ENCODE data around the gene FRMD4A.

Gene FRMD4A

GRCh38 chr10:14039968-14040668 is 290.6 kb downstream of the FRMD4A start:
- DNase-seq = no peak

- DNase-seq = no peak
These were observed 294.5 kb downstream of the FRMD4A start for GRCh38 chr10:14036233-14036632.

GRCh38 chr10:14035506-14035905 is 295.2 kb downstream of the FRMD4A start:
- DNase-seq = no peak

DNA sequence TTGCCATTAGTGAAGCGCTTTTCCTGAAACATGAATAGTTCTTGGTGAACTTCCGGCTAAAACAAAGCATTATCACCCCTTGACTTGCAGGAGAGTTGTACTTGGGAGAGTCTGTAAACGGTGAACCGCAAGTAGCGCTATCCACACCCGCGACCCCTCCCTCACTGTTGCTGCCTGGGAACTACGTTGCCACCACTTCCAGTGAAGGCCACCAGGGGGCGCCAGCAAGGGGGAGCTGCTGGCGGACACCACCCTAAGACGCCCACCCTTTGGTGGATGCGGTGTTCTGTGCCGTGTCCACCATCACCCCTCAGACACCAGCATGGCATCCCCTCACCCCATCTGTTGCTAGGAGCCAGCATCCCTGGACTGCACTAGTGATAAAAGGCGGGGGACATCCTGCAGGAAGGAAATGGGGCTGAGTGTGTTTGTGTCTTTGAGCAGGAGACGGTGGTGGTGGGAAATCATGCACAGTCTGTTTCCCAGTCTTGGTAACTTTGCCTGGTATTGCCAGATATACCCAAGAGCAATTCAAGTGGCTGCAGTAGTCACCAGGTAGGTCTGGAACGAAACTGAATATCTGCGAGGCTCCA is 298.2 kb downstream of the FRMD4A start:
- peak; percentile 64 for DNase-seq

- DNase-seq = no peak
These were observed 304.4 kb downstream of the FRMD4A start for GRCh38 chr10:14026325-14026724.

DNA sequence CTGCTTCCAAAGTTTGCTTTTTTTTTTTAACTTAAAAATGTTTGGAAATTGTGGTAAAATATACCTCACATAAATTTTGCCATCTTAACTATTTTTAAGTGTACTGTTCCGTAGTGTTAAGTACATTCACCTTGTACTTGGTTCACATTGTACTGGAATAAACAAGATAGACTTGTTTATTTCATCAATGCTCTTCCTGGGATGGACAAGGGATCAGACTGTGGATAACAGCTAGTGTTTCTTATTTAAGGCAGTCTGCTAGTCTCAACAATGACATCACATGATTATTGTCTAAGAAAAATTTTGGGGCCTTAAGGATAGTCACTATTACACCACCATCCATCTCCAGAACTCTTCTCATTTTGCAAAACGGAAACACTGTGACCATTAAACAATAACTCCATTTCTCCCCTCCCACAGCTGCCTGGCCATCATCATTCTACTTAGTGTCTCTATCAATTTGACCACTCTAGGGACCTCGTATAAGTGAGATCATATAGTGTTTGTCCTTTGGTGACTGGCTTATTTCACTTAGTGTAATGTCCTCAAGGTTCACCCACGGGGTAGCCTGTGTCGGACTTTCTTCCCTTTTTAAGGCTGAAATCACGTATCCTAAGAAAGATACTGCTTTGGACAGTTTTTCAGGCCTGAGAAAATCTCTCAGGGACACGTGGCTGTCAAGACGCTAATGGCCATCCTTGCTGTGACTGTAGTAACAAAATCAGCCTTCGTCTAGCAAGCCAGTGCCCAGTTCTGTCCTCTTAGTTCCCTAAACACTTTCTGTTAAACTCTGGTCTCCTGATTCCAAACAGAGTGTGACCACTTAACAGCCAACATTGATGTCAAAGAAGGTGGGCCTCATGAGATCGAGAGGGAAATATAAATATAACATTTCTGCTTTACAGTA is 305.2 kb downstream of the FRMD4A start:
- no peak for DNase-seq

DNA sequence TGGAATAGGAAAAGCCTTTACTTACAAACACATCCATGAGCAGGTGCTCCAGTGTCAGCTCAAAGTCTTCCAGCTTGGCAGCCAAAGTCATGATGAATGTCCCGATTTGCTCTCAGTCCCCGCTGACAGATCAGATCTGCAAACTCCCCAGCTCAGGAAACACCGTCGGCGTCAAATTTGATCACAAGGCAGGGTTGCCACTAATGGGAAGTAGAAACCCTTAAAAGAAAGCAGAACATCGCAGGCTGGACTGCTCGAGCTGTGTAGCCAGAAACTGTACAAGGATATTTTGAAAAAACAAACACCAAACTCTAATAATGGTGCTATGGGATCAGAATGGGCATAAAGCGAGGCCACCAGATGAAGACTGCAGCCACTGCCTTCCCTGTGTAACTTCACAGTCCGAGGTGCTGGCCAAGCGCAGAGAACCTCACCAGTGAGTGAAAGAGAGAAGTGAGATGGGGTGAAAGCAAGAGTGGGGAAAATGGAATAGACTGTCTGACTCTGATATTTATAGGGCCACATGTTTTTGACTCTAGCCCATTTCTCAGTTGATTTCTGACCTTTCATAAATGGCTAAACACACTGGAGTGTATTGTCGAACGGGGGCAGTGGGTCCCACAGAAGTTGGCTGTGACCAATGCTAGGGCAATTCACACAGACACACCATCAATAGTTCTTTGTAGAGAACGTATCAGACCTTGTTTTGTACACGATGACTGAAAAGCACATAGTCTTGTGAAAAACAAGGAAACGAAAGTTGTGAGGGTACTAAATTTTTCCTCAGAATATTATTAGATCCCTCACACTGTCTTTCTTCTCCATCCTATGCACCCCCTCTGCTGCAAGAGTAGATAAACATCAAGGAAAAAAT is 306.2 kb downstream of the FRMD4A start:
- DNase-seq = no peak

- no peak for DNase-seq
These were observed 306.9 kb downstream of the FRMD4A start for GRCh38 chr10:14023673-14024328.

GRCh38 chr10:14022954-14023672 is 307.6 kb downstream of the FRMD4A start:
- DNase-seq = no peak

DNA sequence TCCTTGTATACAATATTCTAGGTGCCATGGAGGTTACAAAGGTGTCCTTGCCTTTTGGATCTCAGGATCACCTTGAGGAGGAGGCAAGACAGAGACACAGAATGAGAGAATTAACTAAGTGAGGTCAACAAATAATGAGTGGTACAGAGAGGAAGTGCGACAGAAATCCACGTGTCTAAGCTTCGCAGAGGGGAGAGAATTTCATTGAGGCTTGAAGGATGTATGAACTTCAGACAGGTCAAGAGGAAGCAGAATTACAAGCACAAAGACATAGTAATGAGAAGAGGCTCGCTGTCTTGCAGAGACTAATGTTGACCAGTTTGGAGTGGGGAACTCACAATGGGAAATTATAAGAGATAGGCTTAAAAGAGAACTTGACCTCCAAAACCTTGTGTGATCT is 308.7 kb downstream of the FRMD4A start:
- no peak for DNase-seq

GRCh38 chr10:14020037-14020664 is 310.6 kb downstream of the FRMD4A start:
- no peak for DNase-seq

DNA sequence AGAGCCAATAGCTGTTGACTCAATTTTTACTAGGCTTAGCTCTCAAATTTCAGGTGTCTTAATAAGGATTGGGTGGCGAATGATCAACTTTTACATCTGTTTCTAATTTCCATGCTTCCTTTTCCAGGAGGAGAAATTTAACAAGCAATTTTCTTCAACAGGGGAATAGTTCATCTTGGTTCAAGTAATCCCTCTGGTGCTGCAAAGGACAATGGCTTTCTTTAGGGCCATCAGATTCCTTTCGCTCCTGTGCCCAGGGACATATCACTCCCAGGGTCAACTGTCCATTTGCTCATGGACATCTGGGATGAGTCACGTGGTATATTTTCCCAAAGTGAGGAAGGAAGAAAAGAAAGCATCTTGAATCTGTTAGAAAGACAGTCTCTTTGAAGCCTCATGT is 313.3 kb downstream of the FRMD4A start:
- no peak for DNase-seq

DNA sequence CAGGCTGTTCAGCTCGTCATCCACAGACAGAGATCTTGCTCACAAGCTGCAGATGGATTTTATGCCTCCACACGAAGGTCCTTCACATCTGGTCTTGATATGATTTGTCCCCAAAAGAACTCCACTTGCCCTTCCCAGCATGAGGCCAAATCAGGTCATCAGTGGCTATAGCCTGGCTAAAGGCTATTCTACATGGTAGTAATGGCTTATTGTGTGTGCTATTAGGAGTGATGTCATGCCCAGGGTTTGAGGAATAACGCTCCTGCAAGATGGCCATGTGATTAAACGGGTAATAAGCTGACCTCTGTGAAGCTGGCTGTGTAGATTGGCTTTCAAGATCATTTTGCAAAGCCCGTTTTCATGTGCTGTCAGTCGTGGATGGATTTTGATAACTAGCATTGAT is 313.8 kb downstream of the FRMD4A start:
- DNase-seq = no peak

GRCh38 chr10:14016011-14016536 is 314.6 kb downstream of the FRMD4A start:
- DNase-seq = peak; percentile 59

GRCh38 chr10:14014423-14014822 is 316.3 kb downstream of the FRMD4A start:
- no peak for DNase-seq

DNA sequence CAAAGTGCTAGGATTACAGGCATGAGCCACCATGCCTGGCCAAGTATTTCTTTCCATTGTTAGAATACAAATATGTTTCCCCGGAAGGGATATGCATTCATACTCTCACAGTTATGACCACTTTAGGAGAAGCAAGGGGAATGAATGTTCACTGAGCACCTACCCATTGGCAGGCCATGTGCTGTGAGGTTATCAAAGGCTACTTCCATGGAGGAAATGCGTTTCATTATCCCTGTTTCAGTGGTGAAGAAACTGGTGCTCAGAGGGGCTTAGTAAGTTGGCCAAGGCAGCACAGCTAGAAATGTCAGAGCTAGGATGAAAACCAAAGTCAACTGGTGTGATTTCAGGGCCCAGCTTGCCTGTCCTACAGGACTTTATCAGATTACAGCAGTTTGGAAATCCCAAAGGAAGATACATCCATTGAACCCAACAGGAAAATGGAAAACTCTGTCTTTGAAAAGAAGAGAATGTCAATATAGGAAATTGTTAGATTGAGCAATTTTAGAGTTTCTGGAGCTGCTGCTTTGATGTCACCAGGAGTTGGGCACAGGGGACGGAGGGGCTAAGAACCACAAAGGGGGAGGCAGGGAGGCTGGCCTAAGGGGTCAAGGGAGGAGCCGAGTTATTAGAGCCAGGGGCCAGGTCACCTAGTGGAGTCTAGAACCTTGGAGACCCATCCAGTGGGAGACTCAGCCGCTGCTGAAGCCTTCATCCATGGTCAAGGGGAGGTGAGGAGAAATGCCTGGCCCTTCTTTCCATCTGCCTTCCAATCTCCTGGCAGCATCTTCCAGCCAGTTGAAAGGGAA is 319.8 kb downstream of the FRMD4A start:
- DNase-seq = no peak

- DNase-seq = no peak
These were observed 320.6 kb downstream of the FRMD4A start for GRCh38 chr10:14010101-14010558.

DNA sequence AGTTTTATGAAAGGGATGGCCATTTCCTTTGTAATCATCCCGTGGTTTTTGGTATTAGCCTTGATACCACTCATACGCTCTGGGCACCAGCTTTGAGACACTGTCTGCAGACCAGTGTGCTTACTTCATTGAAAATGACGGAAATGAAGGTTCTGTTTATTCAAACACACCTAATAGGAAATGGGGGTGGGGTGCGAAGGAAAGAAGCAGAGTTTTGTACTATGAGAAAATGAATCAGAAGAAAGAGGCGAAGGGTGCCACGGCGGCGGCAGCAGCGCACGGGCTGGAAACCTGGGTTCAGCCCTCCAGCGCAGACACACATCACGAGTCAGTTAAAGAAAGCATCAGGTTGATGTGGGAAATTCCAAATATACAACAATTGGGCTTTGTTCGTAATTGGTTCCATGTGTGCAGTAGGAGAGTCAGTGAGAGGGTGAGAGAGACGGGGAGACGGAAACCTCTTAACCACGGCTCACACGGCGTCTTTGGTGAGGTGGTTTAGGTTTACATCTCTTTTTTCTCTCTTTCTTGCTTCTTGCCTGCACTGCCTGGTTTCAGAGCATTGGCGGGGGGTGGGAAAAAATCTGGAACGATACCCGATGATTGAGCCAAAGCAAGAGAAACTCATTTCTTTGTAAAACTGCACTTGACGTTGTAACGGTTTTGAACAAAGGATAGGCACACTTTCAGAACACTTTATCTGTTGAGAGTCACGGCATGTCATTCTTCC is 321.2 kb downstream of the FRMD4A start:
- peak; percentile 78 for DNase-seq

- DNase-seq = no peak
These were observed 322.0 kb downstream of the FRMD4A start for GRCh38 chr10:14008740-14009080.

Measured in CD4-positive, alpha-beta T cell treated with Interleukin-17A for 4 hours (primary cell).